Hepatocyte (in vitro differentiated cells): ENCODE results near the gene IDUA. TPM values are rescaled to one million over a fixed set of nuclear protein-coding genes. Genes with fewer than 3 reads are reported as not detected.

Source experiments
- DNase-seq: peaks from one replicate; pipeline ENCODE4 v3.0.0-alpha.2; 2016; ENCODE audit warnings: low spot score
- H2AFZ ChIP-seq: fragments of 200-600 bp; sonication (generic); 2 replicates; pipeline ENCODE4 v1.6.0; 2016; ENCODE audit warnings: antibody characterized with exemption, mild to moderate bottlenecking
- H3K27ac ChIP-seq: fragments of 200-600 bp; sonication (generic); 2 replicates; pipeline ENCODE4 v1.5.1; 2016; ENCODE audit warnings: mild to moderate bottlenecking
- H3K27me3 ChIP-seq: fragments of 200-600 bp; sonication (generic); 2 replicates; pipeline ENCODE4 v1.6.1; 2016
- H3K36me3 ChIP-seq: fragments of 200-600 bp; sonication (generic); replicated peaks from 2 replicates; pipeline ENCODE4 v1.5.1; 2016; ENCODE audit warnings: low read depth; ENCODE audit not compliant: insufficient read depth
- H3K4me1 ChIP-seq: fragments of 200-600 bp; sonication (generic); 2 replicates; pipeline ENCODE4 v1.5.1; 2016; ENCODE audit warnings: mild to moderate bottlenecking, moderate library complexity; ENCODE audit not compliant: insufficient read depth
- H3K4me2 ChIP-seq: fragments of 200-600 bp; sonication (generic); 2 replicates; pipeline ENCODE4 v1.6.0; 2016
- H3K4me3 ChIP-seq: fragments of 200-600 bp; sonication (generic); 2 replicates; pipeline ENCODE4 v1.5.1; 2016; ENCODE audit warnings: mild to moderate bottlenecking
- H3K79me2 ChIP-seq: fragments of 200-600 bp; sonication (generic); 2 replicates; pipeline ENCODE4 v1.6.0; 2017; ENCODE audit warnings: mild to moderate bottlenecking
- H3K9me2 ChIP-seq: fragments of 200-600 bp; sonication (generic); replicated peaks from 2 replicates; pipeline ENCODE4 v1.6.0; 2017; ENCODE audit warnings: mild to moderate bottlenecking; ENCODE audit not compliant: insufficient read depth
- H3K9me3 ChIP-seq: fragments of 200-600 bp; sonication (generic); 2 replicates; pipeline ENCODE4 v1.5.1; 2016; ENCODE audit warnings: low read depth, mild to moderate bottlenecking
- H4K20me1 ChIP-seq: fragments of 200-600 bp; sonication (generic); 2 replicates; pipeline ENCODE4 v1.6.0; 2016; ENCODE audit warnings: mild to moderate bottlenecking; ENCODE audit not compliant: insufficient read depth, poor library complexity, severe bottlenecking
- CTCF ChIP-seq: fragments of 200-600 bp; sonication (generic); IDR thresholded peaks from 2 replicates; pipeline ENCODE4 v1.5.1; 2016; ENCODE audit warnings: antibody characterized with exemption, mild to moderate bottlenecking; ENCODE audit not compliant: poor library complexity
- EZH2 ChIP-seq: fragments of 200-600 bp; sonication (generic); IDR thresholded peaks from 2 replicates; pipeline ENCODE4 v1.6.1; 2016; ENCODE audit warnings: antibody characterized with exemption, mild to moderate bottlenecking, borderline replicate concordance
- EZH2phosphoT487 ChIP-seq: fragments of 200-600 bp; sonication (generic); IDR thresholded peaks from one replicate; pipeline ENCODE4 v1.6.1; 2018; ENCODE audit warnings: antibody characterized with exemption, mild to moderate bottlenecking, low read depth, moderate library complexity; ENCODE audit not compliant: unreplicated experiment, severe bottlenecking
- WGBS: methylation state at CpG from one replicate; pipeline ENCODE4 v1.1.6; 2016; ENCODE audit warnings: low lambda C conversion rate; ENCODE audit errors: missing lambda C conversion rate; 5-methylcytosine and 5-hydroxymethylcytosine counted together
- polyA plus RNA-seq: library from polyadenylated mRNA; unstranded; fragments of >200 nt; fragmentation: Nextera tagmentation; extraction: Ambion mirVana; gene quantifications from 2 replicates; pipeline ENCODE4 v1.2.1, GENCODE V29; 2016
- total RNA-seq: library from RNA; depleted of rRNA; stranded (reverse); fragments of >200 nt; gene quantifications from 2 replicates; pipeline ENCODE4 v1.2.3, GENCODE V29; 2014

IDUA gene
- total and polyA plus RNA-seq, 2 experiments from 2014 or later = 13.1 to 82.6 TPM

GRCh38 chr4:1032861-1033260 is 46.0 kb downstream of the IDUA start:
- Histone ChIP-seq H3K27ac (no peak overlapping the region), H3K79me2 (no peaks in the 10 kb centered on the region), H2AFZ (no peak overlapping the region), H4K20me1 (no peaks in the 10 kb centered on the region), H3K4me3 (no peak overlapping the region), H3K9me2 (no peaks in the 10 kb centered on the region), H3K27me3 (no peaks in the 10 kb centered on the region), H3K9me3 (no peaks in the 10 kb centered on the region), H3K36me3 (no peaks in the 10 kb centered on the region), H3K4me1 (peaks cover 4% of the 10 kb centered on the region), H3K4me2 (no peak overlapping the region)
- 89% methylated on average over 10 of the region's 10 CpGs for WGBS
- DNase-seq = no peak
- TF ChIP-seq EZH2 (no peak), CTCF (no peak), EZH2phosphoT487 (no peak)

GRCh38 chr4:1033840-1034551 is 47.2 kb downstream of the IDUA start:
- H3K9me2 ChIP-seq = no peaks in the 10 kb centered on the region
- no peaks in the 10 kb centered on the region for H3K36me3 ChIP-seq
- no peak overlapping the region for H3K27ac ChIP-seq
- H3K4me1 ChIP-seq = peaks cover 6% of the 10 kb centered on the region
- no peaks in the 10 kb centered on the region for H3K27me3 ChIP-seq
- no peak overlapping the region for H2AFZ ChIP-seq
- H3K4me3 ChIP-seq = no peak overlapping the region
- H3K4me2 ChIP-seq = no peak overlapping the region
- no peaks in the 10 kb centered on the region for H4K20me1 ChIP-seq
- H3K9me3 ChIP-seq = no peaks in the 10 kb centered on the region
- H3K79me2 ChIP-seq = no peaks in the 10 kb centered on the region
- TF ChIP-seq CTCF (no peak), EZH2phosphoT487 (no peak), EZH2 (no peak)
- WGBS = 67% methylated on average over 32 of the region's 35 CpGs
- no peak for DNase-seq

- Histone ChIP-seq H3K4me1 (peaks cover 18% of the 10 kb centered on the region), H4K20me1 (no peaks in the 10 kb centered on the region), H3K4me2 (no peak overlapping the region), H3K79me2 (no peaks in the 10 kb centered on the region), H3K9me3 (no peaks in the 10 kb centered on the region), H2AFZ (no peak overlapping the region), H3K4me3 (no peak overlapping the region), H3K9me2 (no peaks in the 10 kb centered on the region), H3K27me3 (no peaks in the 10 kb centered on the region), H3K36me3 (no peaks in the 10 kb centered on the region), H3K27ac (no peak overlapping the region)
- WGBS = 91% methylated on average over 26 of the region's 26 CpGs
- no peak for DNase-seq
- TF ChIP-seq EZH2 (no peak), EZH2phosphoT487 (no peak), CTCF (no peak)
Measured at GRCh38 chr4:1035510-1035909, 48.7 kb downstream of the IDUA start.
